Right lobe of liver (tissue), 4 donors: ENCODE measurements around the gene MYOM3.

ENCODE experiments used
- POLR2A ChIP-seq: fragments of 450-650 bp; IDR thresholded peaks from one replicate; pipeline ENCODE4 v1.6.1; 2017; ENCODE audit warnings: antibody characterized with exemption, mild to moderate bottlenecking
- TF ChIP-seq, protein P1 (sequence below), 4 donors: fragments of 200-600 bp in 3 of 4; fragments of 450-650 bp in 1 of 4; IDR thresholded peaks; one replicate each; pipeline versions ENCODE4 v1.5.1 to v1.8.0; 2016 to 2022; ENCODE audit warnings: antibody characterized with exemption in 4 of 4, mild to moderate bottlenecking in 2 of 4
- donor health status: DM: no; HTN: no; CAD: no.
- donor health status: DM: no; HTN: no; CAD: no.
- donor health status: DM: no; HTN: yes; CAD: no.

DNA sequence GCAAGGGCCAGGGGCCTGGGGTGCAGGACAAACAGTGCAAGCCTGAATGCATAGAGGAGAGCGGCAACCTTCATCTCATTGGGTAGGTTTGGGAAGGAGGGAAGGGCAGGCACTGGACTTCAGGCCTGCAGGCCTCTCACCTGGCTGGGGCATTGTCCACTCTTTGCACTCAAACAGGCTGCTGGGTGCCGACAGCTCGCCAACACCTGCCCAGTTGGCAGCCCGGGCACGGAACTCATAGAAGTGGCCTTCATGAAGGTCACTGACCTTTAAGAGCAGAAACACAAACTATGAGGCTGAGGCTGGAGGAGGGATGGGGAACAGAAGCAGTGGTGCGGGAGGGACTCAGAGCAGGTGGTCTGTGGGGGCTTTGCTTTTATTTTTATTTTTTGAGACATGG lies 30.7 kb downstream of the MYOM3 start:
- TF ChIP-seq, protein P1, sequence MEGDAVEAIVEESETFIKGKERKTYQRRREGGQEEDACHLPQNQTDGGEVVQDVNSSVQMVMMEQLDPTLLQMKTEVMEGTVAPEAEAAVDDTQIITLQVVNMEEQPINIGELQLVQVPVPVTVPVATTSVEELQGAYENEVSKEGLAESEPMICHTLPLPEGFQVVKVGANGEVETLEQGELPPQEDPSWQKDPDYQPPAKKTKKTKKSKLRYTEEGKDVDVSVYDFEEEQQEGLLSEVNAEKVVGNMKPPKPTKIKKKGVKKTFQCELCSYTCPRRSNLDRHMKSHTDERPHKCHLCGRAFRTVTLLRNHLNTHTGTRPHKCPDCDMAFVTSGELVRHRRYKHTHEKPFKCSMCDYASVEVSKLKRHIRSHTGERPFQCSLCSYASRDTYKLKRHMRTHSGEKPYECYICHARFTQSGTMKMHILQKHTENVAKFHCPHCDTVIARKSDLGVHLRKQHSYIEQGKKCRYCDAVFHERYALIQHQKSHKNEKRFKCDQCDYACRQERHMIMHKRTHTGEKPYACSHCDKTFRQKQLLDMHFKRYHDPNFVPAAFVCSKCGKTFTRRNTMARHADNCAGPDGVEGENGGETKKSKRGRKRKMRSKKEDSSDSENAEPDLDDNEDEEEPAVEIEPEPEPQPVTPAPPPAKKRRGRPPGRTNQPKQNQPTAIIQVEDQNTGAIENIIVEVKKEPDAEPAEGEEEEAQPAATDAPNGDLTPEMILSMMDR (IDR thresholded peaks at IDR 0.05): no peak
- TF ChIP-seq POLR2A: no peak
